Esophagus muscularis mucosa (tissue), 4 donors: ENCODE data around the gene TTBK2. TPM values are rescaled to one million over a fixed set of nuclear protein-coding genes. Genes with fewer than 3 reads are reported as not detected.

Experiments used
- DNase-seq: peaks from one replicate; pipeline ENCODE4 v3.0.0-alpha.2; 2017; ENCODE audit errors: extremely low spot score
- H3K27ac ChIP-seq, 4 donors: fragments of 200-600 bp; sonication (generic); replicated peaks in 1 of 4; 1 replicate in 3 of 4; 2 replicates in 1 of 4; pipeline ENCODE4 v1.5.1; 2016 to 2019; ENCODE audit warnings: mild to moderate bottlenecking in 1 of 4
- H3K27me3 ChIP-seq, 4 donors: fragments of 200-600 bp; sonication (generic); one replicate each; pipeline versions ENCODE4 v1.5.1 to v1.6.0; 2016 to 2019
- H3K36me3 ChIP-seq, 4 donors: fragments of 200-600 bp; sonication (generic); one replicate each; pipeline ENCODE4 v1.5.1; 2016 to 2019
- H3K4me1 ChIP-seq, 4 donors: fragments of 200-600 bp; sonication (generic); one replicate each; pipeline ENCODE4 v1.5.1; 2016 to 2019
- H3K4me3 ChIP-seq, 4 donors: fragments of 200-600 bp; sonication (generic); 1 replicate in 2 of 4; 2 replicates in 2 of 4; pipeline ENCODE4 v1.5.1; 2016 to 2019; ENCODE audit warnings: mild to moderate bottlenecking in 4 of 4, moderate library complexity in 1 of 4
- H3K9me3 ChIP-seq, 4 donors: fragments of 200-600 bp; sonication (generic); 1 replicate in 3 of 4; 2 replicates in 1 of 4; pipeline ENCODE4 v1.5.1; 2016 to 2019
- EP300 ChIP-seq: sonication (generic); formaldehyde crosslinking; IDR thresholded peaks from one replicate; pipeline ENCODE4 v1.6.1; 2017; ENCODE audit warnings: antibody characterized with exemption
- POLR2A ChIP-seq: fragments of 450-650 bp; IDR thresholded peaks from one replicate; pipeline ENCODE4 v1.6.1; 2017; ENCODE audit warnings: antibody characterized with exemption, moderate library complexity, mild to moderate bottlenecking, low read depth
- POLR2AphosphoS5 ChIP-seq, 2 donors: sonication (generic); formaldehyde crosslinking; IDR thresholded peaks; one replicate each; pipeline ENCODE4 v1.6.1; 2017; ENCODE audit warnings: antibody characterized with exemption in 2 of 2
- WGBS: methylation state at CpG from one replicate; pipeline ENCODE4 v1.1.5; 2018; 5-methylcytosine and 5-hydroxymethylcytosine counted together
- intact Hi-C: fragments of 100-400 bp; cut with DNase I; formaldehyde crosslinking; loops from one replicate; pipeline ENCODE4 v1.15.1; 2023
- total RNA-seq, 4 donors: library from RNA; depleted of rRNA; stranded (reverse); fragments of >200 nt; gene quantifications; one replicate each; pipeline versions ENCODE4 v1.1.0 to v1.2.1, GENCODE V29; 2016
- TF ChIP-seq, protein P1 (sequence below), 3 experiments: fragments of 200-600 bp in 2 of 3; fragments of 450-650 bp in 1 of 3; sonication (generic) in 2 of 3; IDR thresholded peaks; one replicate each; pipeline ENCODE4 v1.5.1; 2017 to 2019; ENCODE audit warnings: antibody characterized with exemption in 3 of 3, mild to moderate bottlenecking in 2 of 3, moderate library complexity in 1 of 3

The TTBK2 gene
- total RNA-seq, 4 donors from 2014 or later: 19.4 to 33.0 (median 25.1) TPM

DNA sequence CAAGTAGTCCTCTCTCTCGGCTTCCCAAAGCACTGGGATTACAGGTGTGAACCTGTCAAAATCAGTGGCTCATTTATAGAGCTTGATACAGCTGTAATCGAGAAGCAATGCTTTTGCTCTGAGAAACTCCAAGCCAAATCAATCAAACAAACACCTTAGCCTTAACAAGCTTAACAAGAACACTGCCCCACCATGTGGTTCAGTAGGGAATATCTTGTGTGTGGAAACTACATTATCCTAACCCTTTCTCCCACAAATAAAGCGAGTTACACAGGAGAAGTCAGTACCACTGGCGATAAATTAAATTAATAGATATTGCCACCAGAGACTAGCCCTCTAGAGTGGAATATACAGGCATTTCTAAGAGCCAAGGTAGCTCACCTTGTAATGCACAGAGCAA lies 197.5 kb downstream of the TTBK2 start:
- intact Hi-C loops: no loop called here
- no peak for DNase-seq
- no peaks in the 10 kb centered on the region for H3K9me3 ChIP-seq
- TF ChIP-seq POLR2A (no peak), EP300 (no peak), POLR2AphosphoS5 (IDR thresholded peaks at IDR 0.05) (no peak)
- TF ChIP-seq, protein P1, sequence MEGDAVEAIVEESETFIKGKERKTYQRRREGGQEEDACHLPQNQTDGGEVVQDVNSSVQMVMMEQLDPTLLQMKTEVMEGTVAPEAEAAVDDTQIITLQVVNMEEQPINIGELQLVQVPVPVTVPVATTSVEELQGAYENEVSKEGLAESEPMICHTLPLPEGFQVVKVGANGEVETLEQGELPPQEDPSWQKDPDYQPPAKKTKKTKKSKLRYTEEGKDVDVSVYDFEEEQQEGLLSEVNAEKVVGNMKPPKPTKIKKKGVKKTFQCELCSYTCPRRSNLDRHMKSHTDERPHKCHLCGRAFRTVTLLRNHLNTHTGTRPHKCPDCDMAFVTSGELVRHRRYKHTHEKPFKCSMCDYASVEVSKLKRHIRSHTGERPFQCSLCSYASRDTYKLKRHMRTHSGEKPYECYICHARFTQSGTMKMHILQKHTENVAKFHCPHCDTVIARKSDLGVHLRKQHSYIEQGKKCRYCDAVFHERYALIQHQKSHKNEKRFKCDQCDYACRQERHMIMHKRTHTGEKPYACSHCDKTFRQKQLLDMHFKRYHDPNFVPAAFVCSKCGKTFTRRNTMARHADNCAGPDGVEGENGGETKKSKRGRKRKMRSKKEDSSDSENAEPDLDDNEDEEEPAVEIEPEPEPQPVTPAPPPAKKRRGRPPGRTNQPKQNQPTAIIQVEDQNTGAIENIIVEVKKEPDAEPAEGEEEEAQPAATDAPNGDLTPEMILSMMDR (IDR thresholded peaks at IDR 0.05): peak in 1 of 3 experiments; percentile 21
- no peaks in the 10 kb centered on the region for H3K27me3 ChIP-seq
- no peak overlapping the region for H3K4me3 ChIP-seq
- H3K36me3 ChIP-seq: peaks cover 46 to 100% (median 95%) of the 10 kb centered on the region in 4 donors
- H3K4me1 ChIP-seq: peaks cover 0 to 38% (median 21%) of the 10 kb centered on the region in 4 donors
- no peak overlapping the region for H3K27ac ChIP-seq
- 78% methylated on average over 4 of the region's 4 CpGs for WGBS

DNA sequence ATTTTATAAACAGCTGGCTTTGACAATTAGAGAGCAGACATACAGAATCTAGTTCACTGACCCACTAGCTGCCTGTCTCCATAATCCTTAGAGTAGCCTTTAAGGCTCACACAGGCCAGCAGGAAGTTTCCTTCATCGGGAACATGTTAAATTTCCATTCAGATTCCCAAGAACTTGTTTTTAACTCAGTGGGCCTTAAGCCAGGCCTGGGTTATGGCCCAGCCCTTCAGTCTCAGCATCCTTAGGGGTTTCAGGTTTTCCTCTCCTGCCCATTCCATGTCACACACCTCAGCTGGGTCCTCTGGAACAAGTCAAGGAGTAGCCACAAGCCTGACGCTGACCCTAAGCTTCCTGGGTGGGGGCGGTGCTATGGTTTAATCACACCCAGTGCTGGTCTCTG lies 198.7 kb downstream of the TTBK2 start:
- peaks cover 47 to 100% (median 96%) of the 10 kb centered on the region in 4 donors for H3K36me3 ChIP-seq
- WGBS: 92% methylated on average over 3 of the region's 3 CpGs

DNA sequence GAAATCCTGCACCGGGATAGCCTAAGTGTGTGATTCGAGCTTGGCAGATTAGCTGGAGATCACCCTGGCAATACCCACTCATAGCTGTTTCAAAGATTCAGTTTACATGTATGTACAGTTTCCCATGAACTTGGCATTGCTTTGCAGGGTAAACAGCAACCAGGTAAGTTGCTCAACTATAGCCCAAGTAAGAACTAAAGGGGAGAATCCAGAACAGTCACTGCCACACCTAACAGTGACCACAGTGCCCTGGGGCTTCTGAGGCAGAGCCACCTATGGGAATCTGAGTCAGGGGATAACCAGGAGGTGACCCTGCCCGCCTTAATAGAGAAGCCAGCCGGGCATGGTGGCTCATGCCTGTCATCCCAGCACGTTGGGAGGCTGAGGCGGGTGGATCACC lies 199.6 kb downstream of the TTBK2 start:
- H3K9me3 ChIP-seq: no peaks in the 10 kb centered on the region
- H3K27me3 ChIP-seq: no peaks in the 10 kb centered on the region
- no peak for TF ChIP-seq POLR2A
- TF ChIP-seq, protein P1 (IDR thresholded peaks at IDR 0.05): no peak
- intact Hi-C loops: no loop called here
- WGBS: 85% methylated on average over 6 of the region's 6 CpGs
- no peak for DNase-seq
- peaks cover 45 to 95% (median 92%) of the 10 kb centered on the region in 4 donors for H3K36me3 ChIP-seq
- peak overlapping the region in 1 of 4 donors; percentile 0 for H3K27ac ChIP-seq
- H3K4me3 ChIP-seq: no peak overlapping the region
- peaks cover 0 to 18% (median 6%) of the 10 kb centered on the region in 4 donors for H3K4me1 ChIP-seq

More for the DNA sequence above, 198.7 kb downstream of the TTBK2 start:
- DNase-seq: no peak
- intact Hi-C loops: no loop called here
- no peaks in the 10 kb centered on the region for H3K27me3 ChIP-seq
- no peak for TF ChIP-seq POLR2A
- TF ChIP-seq, protein P1 (IDR thresholded peaks at IDR 0.05): no peak
- no peak overlapping the region for H3K4me3 ChIP-seq
- peaks cover 0 to 26% (median 10%) of the 10 kb centered on the region in 4 donors for H3K4me1 ChIP-seq
- H3K9me3 ChIP-seq: no peaks in the 10 kb centered on the region
- H3K27ac ChIP-seq: peak overlapping the region in 2 of 4 donors; percentile 13 to 31

DNA sequence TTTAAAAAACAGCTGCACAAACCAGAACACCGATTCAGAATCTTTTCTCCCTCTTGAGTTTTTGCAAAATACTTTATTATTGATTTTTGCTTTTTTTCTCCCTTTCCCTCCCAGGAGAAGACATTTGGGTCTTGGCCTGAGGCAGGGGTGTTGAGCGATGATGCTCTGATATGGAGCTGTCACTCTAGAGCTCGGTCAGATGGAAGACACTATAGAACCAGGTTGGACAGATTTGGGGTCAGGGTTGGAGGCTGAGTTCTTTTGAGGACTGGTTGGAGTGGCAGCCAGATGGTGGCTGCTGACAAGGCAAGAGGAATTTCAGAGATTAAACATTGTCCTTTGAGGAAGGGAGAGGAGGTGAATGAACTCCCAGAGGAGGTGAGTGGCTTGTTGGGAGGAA lies 200.5 kb downstream of the TTBK2 start:
- Histone ChIP-seq H3K9me3 (no peaks in the 10 kb centered on the region), H3K27ac (no peak overlapping the region), H3K36me3 (peaks cover 40 to 86% (median 83%) of the 10 kb centered on the region in 4 donors), H3K4me3 (no peak overlapping the region), H3K4me1 (peaks cover 0 to 25% (median 6%) of the 10 kb centered on the region in 4 donors), H3K27me3 (no peaks in the 10 kb centered on the region)
- intact Hi-C loops: no loop called here
- DNase-seq: no peak
- TF ChIP-seq, protein P1 (IDR thresholded peaks at IDR 0.05): no peak
- 91% methylated on average over 3 of the region's 3 CpGs for WGBS

DNA sequence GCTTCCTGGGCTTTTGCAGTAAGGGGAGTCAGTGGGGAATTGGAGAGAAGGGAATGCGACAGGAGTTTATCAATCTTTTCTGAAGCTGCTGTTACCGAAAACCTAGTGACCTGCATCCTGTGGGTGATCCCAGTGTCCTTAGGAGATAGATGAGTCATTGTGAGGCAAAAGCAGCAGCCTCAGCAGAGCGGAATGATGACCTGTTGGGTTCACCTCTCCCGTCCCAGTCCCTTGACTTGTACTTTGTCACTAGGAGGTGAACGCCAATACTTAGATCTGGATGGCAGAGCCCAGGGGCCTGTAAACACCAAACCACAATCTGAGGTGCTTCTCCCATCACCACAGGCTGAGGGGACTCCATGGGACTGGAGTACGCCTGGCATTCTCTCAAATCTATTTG lies 201.5 kb downstream of the TTBK2 start:
- DNase-seq: no peak
- Histone ChIP-seq H3K27me3 (no peaks in the 10 kb centered on the region), H3K9me3 (no peaks in the 10 kb centered on the region), H3K27ac (no peak overlapping the region), H3K4me1 (peaks cover 0 to 28% (median 8%) of the 10 kb centered on the region in 4 donors), H3K4me3 (no peak overlapping the region), H3K36me3 (peaks cover 34 to 75% (median 73%) of the 10 kb centered on the region in 4 donors)
- TF ChIP-seq, protein P1 (IDR thresholded peaks at IDR 0.05): no peak
- TF ChIP-seq POLR2A (no peak), POLR2AphosphoS5 (IDR thresholded peaks at IDR 0.05) (no peak), EP300 (no peak)
- intact Hi-C loops: no loop called here
- 90% methylated on average over 6 of the region's 6 CpGs for WGBS
